Measurements from ENCODE around the gene SFMBT2. TPM values are rescaled to one million over a fixed set of nuclear protein-coding genes. Genes with fewer than 3 reads are reported as not detected.

Gene SFMBT2
- total RNA-seq, 1 donor from 2014 or later = 1.3 TPM

- no peak for ATAC-seq
Observed at GRCh38 chr10:7363700-7364099, 47.1 kb downstream of the SFMBT2 start.

DNA sequence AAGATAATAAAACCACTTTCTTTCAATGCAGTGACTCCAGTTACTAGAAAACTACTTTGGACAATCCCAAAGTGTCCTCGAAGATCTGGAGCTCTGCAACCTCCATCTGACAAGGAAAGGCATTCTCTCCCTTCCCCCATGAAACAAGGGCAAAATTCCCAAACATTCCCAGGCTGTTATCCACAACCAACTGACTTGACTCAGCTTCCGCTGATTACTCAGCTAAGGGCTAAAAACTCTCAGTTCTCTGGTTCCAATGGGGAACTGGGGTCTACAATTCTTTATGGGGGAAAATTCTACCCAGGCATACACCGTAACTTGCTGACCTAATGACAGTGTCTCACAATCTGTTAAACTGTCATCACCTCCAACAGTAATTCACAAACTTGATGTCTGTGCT is 48.4 kb downstream of the SFMBT2 start:
- no peak for ATAC-seq

GRCh38 chr10:7361316-7361715 is 49.5 kb downstream of the SFMBT2 start:
- no peak for ATAC-seq

DNA sequence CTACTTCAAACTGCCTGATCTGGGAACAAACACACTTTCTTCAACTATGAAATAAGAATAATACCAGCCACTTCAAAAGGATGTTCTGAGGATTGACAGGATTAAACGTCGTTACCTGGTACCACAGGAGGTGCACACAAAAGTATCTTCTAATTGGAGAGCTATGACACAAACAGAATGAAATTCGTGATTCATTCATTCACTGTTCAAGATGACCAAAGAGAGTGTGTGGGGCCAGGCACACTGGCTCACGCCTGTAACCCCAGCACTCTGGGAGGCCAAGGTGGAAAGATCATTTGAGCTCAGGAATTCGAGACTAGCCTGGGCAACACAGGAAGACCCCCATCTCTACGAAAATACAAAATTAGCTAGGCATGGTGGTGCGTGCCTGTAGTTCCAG is 50.9 kb downstream of the SFMBT2 start:
- ATAC-seq = no peak

GRCh38 chr10:7359356-7359755 is 51.5 kb downstream of the SFMBT2 start:
- no peak for ATAC-seq

- no peak for ATAC-seq
Observed at GRCh38 chr10:7357193-7357592, 53.6 kb downstream of the SFMBT2 start.

GRCh38 chr10:7354330-7355047 is 56.3 kb downstream of the SFMBT2 start:
- ATAC-seq = no peak

DNA sequence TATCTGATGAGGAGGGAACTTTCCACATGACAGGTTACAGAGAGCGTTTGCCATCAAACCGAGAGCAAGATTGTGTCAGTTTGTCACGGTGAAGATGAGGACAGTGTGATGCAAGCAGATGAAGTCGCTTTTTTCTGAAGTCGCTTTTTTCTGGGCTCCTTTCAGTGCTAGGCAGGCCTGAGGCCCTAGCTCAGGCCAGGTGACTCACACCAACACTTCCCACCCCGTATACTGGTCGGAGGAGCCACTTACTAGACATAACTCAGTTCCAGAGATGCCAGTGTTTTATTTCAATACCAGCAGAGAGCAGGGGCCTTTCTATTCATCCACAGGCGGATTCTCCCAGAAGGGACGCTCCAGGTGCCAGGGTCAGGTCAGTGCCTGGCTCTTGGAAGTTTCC is 58.9 kb downstream of the SFMBT2 start:
- no peak for ATAC-seq

GRCh38 chr10:7350541-7351195 is 60.2 kb downstream of the SFMBT2 start:
- ATAC-seq = no peak

GRCh38 chr10:7345717-7346116 is 65.1 kb downstream of the SFMBT2 start:
- ATAC-seq = no peak

- no peak for ATAC-seq
Observed at GRCh38 chr10:7343040-7343439, 67.8 kb downstream of the SFMBT2 start.

DNA sequence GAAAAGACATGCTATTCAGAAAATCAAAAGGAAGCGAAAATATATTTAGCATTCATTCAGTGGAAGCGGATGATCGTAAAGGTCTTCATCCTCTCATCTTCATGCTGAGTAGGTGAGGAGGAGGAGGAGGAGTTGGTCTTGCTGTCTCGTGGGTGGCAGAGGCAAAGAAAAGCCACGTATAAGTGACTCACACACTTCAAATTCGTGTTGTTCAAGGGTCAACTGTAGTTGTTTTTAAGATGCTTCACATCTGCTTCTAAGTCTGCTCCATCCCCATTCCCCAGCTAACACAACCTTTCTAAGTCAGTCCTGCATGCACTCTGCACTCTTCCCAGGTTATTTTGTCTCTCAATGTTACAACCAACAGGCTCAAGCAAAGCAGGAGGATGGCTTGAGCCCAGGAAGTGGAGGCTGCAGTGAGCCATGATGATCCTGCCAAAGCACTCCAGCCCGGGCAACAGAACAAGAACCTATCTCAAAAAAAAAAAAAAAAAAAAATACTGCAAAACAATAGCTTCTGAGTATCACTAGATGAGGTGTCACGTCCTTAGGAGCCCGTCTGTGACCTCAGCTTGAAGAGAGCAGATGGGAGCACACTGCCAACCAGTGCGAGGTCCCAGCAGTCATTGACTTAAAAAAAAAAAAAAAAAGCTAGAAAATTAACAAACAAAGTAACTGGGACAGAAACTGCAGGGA is 70.5 kb downstream of the SFMBT2 start:
- no peak for ATAC-seq

DNA sequence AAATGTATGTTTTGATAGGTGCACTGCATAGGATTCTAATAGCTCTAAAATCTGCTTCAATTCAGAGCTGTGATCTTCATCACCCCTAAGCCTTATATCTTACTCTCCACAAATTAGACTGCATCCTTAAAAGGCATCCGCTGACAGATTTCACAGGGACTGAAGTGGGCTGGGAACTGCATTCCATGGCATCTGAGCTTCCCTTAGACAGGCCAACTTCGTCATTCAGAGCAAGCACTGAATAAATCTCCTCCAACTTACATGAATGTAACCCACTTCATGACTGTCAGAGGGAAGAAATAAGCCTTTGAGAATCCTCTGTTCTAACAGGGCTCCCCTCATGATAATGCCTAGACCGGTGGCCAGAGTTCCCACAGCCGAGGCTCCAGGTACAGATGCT is 71.3 kb downstream of the SFMBT2 start:
- no peak for ATAC-seq

GRCh38 chr10:7338469-7338868 is 72.4 kb downstream of the SFMBT2 start:
- no peak for ATAC-seq

GRCh38 chr10:7337431-7338171 is 73.2 kb downstream of the SFMBT2 start:
- no peak for ATAC-seq

DNA sequence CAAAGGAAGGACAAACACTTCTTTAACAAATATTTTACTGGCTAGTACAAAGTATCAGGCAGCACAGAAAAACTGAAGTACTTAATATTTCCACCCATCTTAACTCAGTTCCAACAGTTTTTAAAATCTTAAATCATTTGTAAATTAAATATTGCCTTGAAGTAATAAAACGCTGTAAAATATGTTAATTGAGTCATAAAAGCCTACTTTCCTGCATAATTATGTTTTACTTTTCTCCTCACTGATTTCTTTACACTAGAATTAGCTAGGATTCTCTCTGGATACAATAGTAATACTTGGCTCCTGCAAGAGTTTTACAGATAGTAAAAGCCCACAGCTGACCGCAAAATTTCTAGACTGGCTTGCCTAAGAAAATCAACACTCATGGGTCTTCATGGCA is 74.9 kb downstream of the SFMBT2 start:
- ATAC-seq = no peak

- ATAC-seq = no peak
Observed at GRCh38 chr10:7334642-7334964, 76.2 kb downstream of the SFMBT2 start.

DNA sequence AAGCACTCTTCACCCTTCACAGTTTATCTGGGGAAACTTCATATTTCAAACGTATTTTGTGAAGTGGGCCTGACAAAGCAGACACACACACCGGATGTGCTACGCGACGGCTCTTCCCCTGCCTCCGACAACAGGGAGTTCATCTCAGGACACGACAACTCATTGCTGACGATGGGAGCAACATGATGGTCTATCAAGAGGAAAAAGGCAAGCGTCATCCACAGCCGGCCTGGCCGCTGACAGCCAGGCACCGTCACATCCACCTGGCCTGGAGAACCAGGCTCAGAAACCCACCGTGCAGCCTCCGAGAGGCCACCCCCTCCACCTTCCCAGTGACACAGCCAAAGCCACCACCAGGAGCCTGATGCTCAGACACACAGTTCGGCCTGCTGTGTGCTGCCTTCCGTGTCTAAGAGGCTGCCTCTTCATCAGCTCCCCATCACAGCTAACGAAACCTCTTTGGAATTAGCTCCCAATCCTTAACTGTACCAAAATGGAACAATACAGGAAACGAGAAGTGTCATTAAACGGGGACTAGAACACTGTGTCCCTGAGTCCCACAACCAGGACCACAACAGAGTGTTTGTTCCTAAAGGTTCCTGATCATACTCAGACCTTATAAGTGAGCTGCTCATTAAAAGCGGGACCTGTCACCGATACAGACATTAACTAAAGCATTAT is 76.7 kb downstream of the SFMBT2 start:
- ATAC-seq = no peak

DNA sequence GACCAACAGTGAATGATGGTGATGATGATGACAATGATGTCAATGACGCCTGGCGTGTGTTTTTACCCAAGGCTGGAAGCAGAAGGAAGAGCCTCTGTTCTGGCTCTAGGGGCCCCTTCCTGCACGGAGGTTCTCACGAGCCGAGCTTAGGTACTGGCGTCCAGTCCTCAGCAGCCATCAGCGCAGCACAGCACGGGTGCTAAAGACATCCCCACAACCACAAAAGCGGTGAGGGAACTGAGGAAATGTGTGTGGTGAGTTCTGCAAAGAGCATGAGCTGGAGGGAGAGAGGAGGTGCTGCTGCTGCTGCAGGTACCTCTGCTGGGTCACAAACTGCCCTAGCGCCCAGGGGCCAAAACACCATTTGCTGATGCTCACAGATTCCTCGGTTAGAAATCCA is 81.6 kb downstream of the SFMBT2 start:
- ATAC-seq = no peak

DNA sequence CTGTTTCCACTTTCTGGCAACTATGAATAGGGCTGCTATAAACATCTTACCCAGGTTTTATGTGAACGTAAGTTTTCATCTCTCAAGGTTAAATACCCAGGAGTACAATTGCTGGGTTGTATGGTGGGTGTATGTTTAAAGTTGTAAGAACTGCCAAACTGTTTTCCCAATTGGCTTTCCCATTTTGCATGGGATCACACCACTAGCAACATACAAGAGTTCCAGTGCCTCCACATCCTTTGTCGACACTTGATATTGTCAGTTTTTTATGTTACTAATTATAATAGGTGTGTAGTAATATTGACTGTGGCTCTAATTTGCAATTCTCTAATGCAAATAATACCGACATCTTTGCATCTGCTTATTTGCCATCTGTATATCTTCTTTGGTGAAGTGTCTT is 82.9 kb downstream of the SFMBT2 start:
- no peak for ATAC-seq

DNA sequence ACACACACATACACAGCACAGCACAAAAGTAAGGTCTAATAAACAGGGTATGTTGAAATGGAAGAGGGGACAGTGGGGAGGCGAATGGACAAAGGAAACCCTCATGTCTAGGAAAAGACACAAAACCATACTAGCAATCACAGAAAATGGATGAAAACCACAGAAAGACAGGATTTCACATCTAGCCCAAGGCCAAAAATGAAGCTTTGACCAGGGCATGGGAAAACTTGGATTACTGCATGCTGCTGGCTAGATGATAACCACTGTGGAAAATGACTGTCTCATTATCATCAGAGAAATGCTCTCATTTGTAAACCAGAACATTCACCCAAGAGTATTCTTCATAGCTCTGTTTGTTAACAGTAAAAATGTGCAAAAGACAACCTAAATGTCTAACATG is 88.2 kb downstream of the SFMBT2 start:
- ATAC-seq = no peak

- no peak for ATAC-seq
Observed at GRCh38 chr10:7320072-7320471, 90.8 kb downstream of the SFMBT2 start.

GRCh38 chr10:7319632-7320031 is 91.2 kb downstream of the SFMBT2 start:
- ATAC-seq = no peak

Measured in esophagus mucosa (tissue), 1 donor.